BJ (cell line): Measurements from ENCODE around the gene ADGRL4. TPM values are rescaled to one million over a fixed set of nuclear protein-coding genes. Genes with fewer than 3 reads are reported as not detected.

Experiments
- CTCF ChIA-PET: fragments of 350-600 bp; formaldehyde crosslinking; extraction: SDS; loops from one replicate; lab custom pipeline; 2021; ENCODE audit warnings: antibody characterized with exemption, inconsistent platforms; lab: Yijun Ruan, JAX
- POLR2A ChIA-PET: fragments of 300-600 bp; sonication (Branson Sonifier 250); formaldehyde crosslinking; extraction: SDS; loops from one replicate; lab custom pipeline; 2021; ENCODE audit warnings: antibody characterized with exemption; lab: Charles Lee
- DNase-seq: peaks from one replicate; pipeline ENCODE4 v3.0.0-alpha.2; 2011; ENCODE audit warnings: low read depth
- H3K27me3 ChIP-seq: 2 replicates; pipeline ENCODE4 v1.6.0; 2011; ENCODE audit warnings: low read length; ENCODE audit not compliant: control insufficient read depth, insufficient read depth
- H3K36me3 ChIP-seq: 2 replicates; pipeline ENCODE4 v1.5.1; 2011; ENCODE audit warnings: low read length; ENCODE audit not compliant: control insufficient read depth, insufficient read depth
- H3K4me3 ChIP-seq: 2 replicates; pipeline ENCODE4 v1.5.1; 2011; ENCODE audit warnings: low read depth, mild to moderate bottlenecking, control low read depth, low read length
- CTCF ChIP-seq: IDR thresholded peaks from 2 replicates; pipeline ENCODE4 v1.5.1; 2011; ENCODE audit warnings: low read depth, mild to moderate bottlenecking, control low read depth, inconsistent platforms, low read length, moderate library complexity; ENCODE audit not compliant: insufficient read depth
- polyA plus RNA-seq: library from polyadenylated mRNA; depleted of rRNA; stranded (reverse); fragments of >200 nt; gene quantifications from 2 replicates; pipeline ENCODE4 v1.2.3, GENCODE V29; 2011

Gene ADGRL4
- polyA plus RNA-seq, 1 experiment = 0.81 TPM

- no peak for TF ChIP-seq CTCF
- POLR2A ChIA-PET = no interaction called here
- CTCF ChIA-PET = no interaction called here
- no peak for DNase-seq
- H3K36me3 ChIP-seq = no peaks in the 10 kb centered on the region
- H3K27me3 ChIP-seq = no peaks in the 10 kb centered on the region
- no peak overlapping the region for H3K4me3 ChIP-seq
Observed at GRCh38 chr1:79042539-79042938, 36.0 kb upstream of the ADGRL4 start.

- Histone ChIP-seq H3K36me3 (no peaks in the 10 kb centered on the region), H3K4me3 (no peak overlapping the region), H3K27me3 (no peaks in the 10 kb centered on the region)
- TF ChIP-seq CTCF = no peak
- ChIA-PET POLR2A (no interaction called here), CTCF (no interaction called here)
- no peak for DNase-seq
Observed at GRCh38 chr1:79042117-79042516, 35.6 kb upstream of the ADGRL4 start.

GRCh38 chr1:79041666-79042065, 35.1 kb upstream of the ADGRL4 start:
- TF ChIP-seq CTCF = no peak
- Histone ChIP-seq H3K36me3 (no peaks in the 10 kb centered on the region), H3K27me3 (no peaks in the 10 kb centered on the region), H3K4me3 (no peak overlapping the region)
- CTCF ChIA-PET = interaction anchor here (0.8 kb wide), 1 partner anchor 226 kb away, joined by 3 read pairs; no protein-coding TSS in a partner anchor
- POLR2A ChIA-PET = no interaction called here
- DNase-seq = no peak

- CTCF ChIA-PET = no interaction called here
- no peak for TF ChIP-seq CTCF
- no peaks in the 10 kb centered on the region for H3K36me3 ChIP-seq
- H3K27me3 ChIP-seq = no peaks in the 10 kb centered on the region
- POLR2A ChIA-PET = no interaction called here
- H3K4me3 ChIP-seq = no peak overlapping the region
- no peak for DNase-seq
Observed at GRCh38 chr1:79040424-79041082, 34.0 kb upstream of the ADGRL4 start.

- ChIA-PET POLR2A (no interaction called here), CTCF (no interaction called here)
- H3K4me3 ChIP-seq = no peak overlapping the region
- H3K27me3 ChIP-seq = no peaks in the 10 kb centered on the region
- no peaks in the 10 kb centered on the region for H3K36me3 ChIP-seq
- DNase-seq = no peak
- TF ChIP-seq CTCF = no peak
Observed at GRCh38 chr1:79037085-79037484, 30.6 kb upstream of the ADGRL4 start.
